GM23338 (cell line): ENCODE results near the gene PI4K2A. TPM values are rescaled to one million over a fixed set of nuclear protein-coding genes. Genes with fewer than 3 reads are reported as not detected.

Source experiments
- ATAC-seq: fragments of 200-7000 bp; cut with Tn5 transposase; 3 replicates; pipeline ENCODE4 v1.9.1; 2020
- DNase-seq: peaks from one replicate; pipeline ENCODE4 v3.0.0-alpha.2; 2015; ENCODE audit warnings: low spot score
- H2AFZ ChIP-seq: fragments of 200-600 bp; sonication (generic); 2 replicates; pipeline ENCODE4 v1.8.0; 2016; ENCODE audit warnings: antibody characterized with exemption, mild to moderate bottlenecking, moderate library complexity
- H3F3A ChIP-seq: fragments of 200-600 bp; sonication (generic); replicated peaks from 2 replicates; pipeline ENCODE4 v1.8.0; 2017; ENCODE audit warnings: antibody characterized with exemption, mixed run types, low read depth
- H3K27ac ChIP-seq: fragments of 200-600 bp; sonication (generic); 2 replicates; pipeline ENCODE4 v1.6.1; 2016; ENCODE audit warnings: low read depth
- H3K27me3 ChIP-seq: fragments of 200-600 bp; sonication (generic); 2 replicates; pipeline ENCODE4 v1.8.0; 2016; ENCODE audit warnings: mild to moderate bottlenecking, mixed run types, moderate library complexity; ENCODE audit not compliant: insufficient read depth
- H3K36me3 ChIP-seq: fragments of 200-600 bp; sonication (generic); 2 replicates; pipeline ENCODE4 v1.8.0; 2016; ENCODE audit warnings: mild to moderate bottlenecking; ENCODE audit not compliant: insufficient read depth
- H3K4me1 ChIP-seq: fragments of 200-600 bp; sonication (generic); 2 replicates; pipeline ENCODE4 v1.8.0; 2016; ENCODE audit warnings: mild to moderate bottlenecking, moderate library complexity; ENCODE audit not compliant: insufficient read depth
- H3K4me2 ChIP-seq: fragments of 200-600 bp; sonication (generic); 2 replicates; pipeline ENCODE4 v1.7.1; 2017; ENCODE audit warnings: mixed run types
- H3K4me3 ChIP-seq: fragments of 200-600 bp; sonication (generic); 2 replicates; pipeline ENCODE4 v1.6.1; 2016; ENCODE audit warnings: mixed run types
- H3K79me2 ChIP-seq: fragments of 200-600 bp; sonication (generic); replicated peaks from 2 replicates; pipeline ENCODE4 v1.8.0; 2017; ENCODE audit warnings: mild to moderate bottlenecking; ENCODE audit not compliant: insufficient read depth
- H3K9me2 ChIP-seq: fragments of 200-600 bp; sonication (generic); 2 replicates; pipeline ENCODE4 v1.8.0; 2017; ENCODE audit not compliant: insufficient read depth
- H4K20me1 ChIP-seq: fragments of 200-600 bp; sonication (generic); replicated peaks from 2 replicates; pipeline ENCODE4 v1.8.0; 2017; ENCODE audit warnings: mild to moderate bottlenecking; ENCODE audit not compliant: insufficient read depth
- H3K27ac Mint-ChIP-seq: 2 replicates; pipeline ENCODE4 v1.8.0; 2020; ENCODE audit warnings: inconsistent platforms, mild to moderate bottlenecking, moderate library complexity, mixed read lengths
- H3K27me3 Mint-ChIP-seq: 3 replicates; pipeline ENCODE4 v1.8.0; 2022; ENCODE audit warnings: low read depth, mild to moderate bottlenecking, moderate library complexity, mixed read lengths, inconsistent platforms; ENCODE audit not compliant: insufficient read depth, poor library complexity
- H3K36me3 Mint-ChIP-seq: 3 replicates; pipeline ENCODE4 v1.8.0; 2021; ENCODE audit warnings: low read depth, mild to moderate bottlenecking, inconsistent platforms, moderate library complexity, mixed read lengths
- H3K4me1 Mint-ChIP-seq: 3 replicates; pipeline ENCODE4 v1.8.0; 2020; ENCODE audit warnings: mild to moderate bottlenecking, inconsistent platforms, mixed read lengths
- H3K4me3 Mint-ChIP-seq: 3 replicates; pipeline ENCODE4 v1.8.0; 2021; ENCODE audit warnings: moderate library complexity, mild to moderate bottlenecking, inconsistent platforms, mixed read lengths
- H3K9me3 Mint-ChIP-seq: 3 replicates; pipeline ENCODE4 v1.8.0; 2020; ENCODE audit warnings: moderate library complexity, mild to moderate bottlenecking, inconsistent platforms, mixed read lengths
- CREB1 ChIP-seq: fragments of 250-450 bp; sonication (Bioruptor Pico); IDR thresholded peaks from 2 replicates; pipeline ENCODE4 v1.5.0; 2020; ENCODE audit warnings: low read depth, mild to moderate bottlenecking, moderate library complexity
- EZH2 ChIP-seq: fragments of 200-600 bp; sonication (generic); IDR thresholded peaks from one replicate; pipeline ENCODE4 v1.8.0; 2017; ENCODE audit warnings: antibody characterized with exemption, mild to moderate bottlenecking, low read depth; ENCODE audit not compliant: unreplicated experiment
- EZH2phosphoT487 ChIP-seq: fragments of 200-600 bp; sonication (generic); IDR thresholded peaks from one replicate; pipeline ENCODE4 v1.8.1; 2018; ENCODE audit warnings: antibody characterized with exemption; ENCODE audit not compliant: unreplicated experiment
- JUNB ChIP-seq: IDR thresholded peaks from one replicate; pipeline ENCODE4 v1.6.1; 2016; ENCODE audit warnings: antibody characterized with exemption; ENCODE audit not compliant: unreplicated experiment
- NANOG ChIP-seq: IDR thresholded peaks from 2 replicates; pipeline ENCODE4 v1.6.1; 2016; ENCODE audit warnings: antibody characterized with exemption, borderline replicate concordance
- POLR2AphosphoS5 ChIP-seq: IDR thresholded peaks from 2 replicates; pipeline ENCODE4 v1.6.1; 2016; ENCODE audit warnings: antibody characterized with exemption, low read depth
- STAT1 ChIP-seq: IDR thresholded peaks from one replicate; pipeline ENCODE4 v1.6.1; 2016; ENCODE audit warnings: antibody characterized with exemption; ENCODE audit not compliant: unreplicated experiment
- ZNF114 ChIP-seq: fragments of 250-450 bp; sonication (Bioruptor Pico); IDR thresholded peaks from 2 replicates; pipeline ENCODE4 v1.5.0; 2020; ENCODE audit warnings: mild to moderate bottlenecking, moderate library complexity
- ZNF331 ChIP-seq: fragments of 250-450 bp; sonication (Bioruptor Pico); IDR thresholded peaks from 2 replicates; pipeline ENCODE4 v1.5.0; 2020; ENCODE audit warnings: low read depth, mild to moderate bottlenecking, moderate library complexity
- polyA plus RNA-seq: library from polyadenylated mRNA; unstranded; fragments of >200 nt; fragmentation: Nextera tagmentation; extraction: Ambion mirVana; gene quantifications from 2 replicates; pipeline ENCODE4 v1.2.1, GENCODE V29; 2016
- total RNA-seq: library from RNA; depleted of rRNA; stranded (reverse); fragments of >200 nt; shearing (Covaris generic); gene quantifications from 2 replicates; pipeline ENCODE4 v1.2.3, GENCODE V29; 2014
- TF ChIP-seq, protein P1 (sequence below), 2 experiments: fragments of 200-600 bp in 1 of 2; sonication (generic) in 1 of 2; conservative IDR thresholded peaks; 2 replicates each; pipeline versions ENCODE4 v1.5.1 to v1.6.1; 2016 to 2017; ENCODE audit warnings: antibody characterized with exemption in 2 of 2, low read depth in 2 of 2, mild to moderate bottlenecking in 2 of 2, moderate library complexity in 1 of 2
- TF ChIP-seq, protein P2 (sequence below): IDR thresholded peaks from 2 replicates; pipeline ENCODE4 v1.6.1; 2016; ENCODE audit warnings: antibody characterized with exemption
- TF ChIP-seq, protein P3 (sequence below): IDR thresholded peaks from one replicate; pipeline ENCODE4 v1.6.1; 2018; ENCODE audit warnings: antibody characterized with exemption; ENCODE audit not compliant: unreplicated experiment

The PI4K2A gene
- total and polyA plus RNA-seq, 2 experiments from 2014 or later: 8.1 to 29.2 TPM

DNA sequence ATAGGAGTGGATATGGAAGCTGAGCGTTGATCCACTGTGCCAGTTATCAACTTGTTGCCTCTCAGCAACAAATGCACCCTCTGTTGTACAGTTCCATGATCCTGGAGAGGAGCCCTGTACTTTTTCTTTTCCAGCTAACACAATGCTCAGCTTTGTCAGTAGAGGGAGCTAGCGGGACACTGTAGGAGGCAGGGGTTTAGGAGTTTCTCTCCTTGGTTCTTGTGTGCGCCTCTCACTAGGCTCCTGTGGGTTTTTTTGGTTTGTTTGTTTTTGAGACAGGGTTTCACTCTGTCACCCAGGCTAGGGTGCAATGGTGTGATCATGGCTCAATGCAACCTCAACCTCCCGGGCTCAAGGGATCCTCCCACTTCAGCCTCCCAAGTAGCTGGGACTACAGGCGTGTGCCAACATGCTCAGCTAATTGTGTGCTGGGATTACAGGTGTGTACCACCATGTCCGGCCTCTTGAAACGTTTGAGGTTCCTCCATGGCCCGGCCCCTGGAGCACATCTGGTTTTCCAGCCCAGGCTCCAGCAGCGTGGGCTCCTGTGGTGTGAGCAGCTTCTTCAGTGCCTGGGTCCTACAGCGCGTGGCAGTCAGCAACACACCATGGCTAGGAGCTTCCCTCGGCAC is 61.1 kb downstream of the PI4K2A start:
- peaks cover 6% of the 10 kb centered on the region; the same call in 2 of the 3 replicates for H3K4me1 Mint-ChIP-seq
- Histone ChIP-seq H3K4me2 (no peak overlapping the region), H3K79me2 (no peaks in the 10 kb centered on the region), H3K4me3 (no peak overlapping the region), H2AFZ (peak overlapping the region; percentile 97), H3K9me2 (no peaks in the 10 kb centered on the region), H3K4me1 (peaks cover 4% of the 10 kb centered on the region; the same call in 1 of the 2 replicates), H3K27me3 (no peaks in the 10 kb centered on the region), H4K20me1 (no peaks in the 10 kb centered on the region), H3K36me3 (no peaks in the 10 kb centered on the region), H3F3A (0 out of 2 replicates have a peak, but pooled peaks cover 3% of the 10 kb centered on the region), H3K27ac (no peak overlapping the region)
- no peak overlapping the region for H3K27ac Mint-ChIP-seq
- no peaks in the 10 kb centered on the region for H3K9me3 Mint-ChIP-seq
- no peak overlapping the region for H3K4me3 Mint-ChIP-seq
- ATAC-seq: peak; percentile 94
- TF ChIP-seq STAT1 (no peak), CREB1 (no peak)
- TF ChIP-seq, protein P1, sequence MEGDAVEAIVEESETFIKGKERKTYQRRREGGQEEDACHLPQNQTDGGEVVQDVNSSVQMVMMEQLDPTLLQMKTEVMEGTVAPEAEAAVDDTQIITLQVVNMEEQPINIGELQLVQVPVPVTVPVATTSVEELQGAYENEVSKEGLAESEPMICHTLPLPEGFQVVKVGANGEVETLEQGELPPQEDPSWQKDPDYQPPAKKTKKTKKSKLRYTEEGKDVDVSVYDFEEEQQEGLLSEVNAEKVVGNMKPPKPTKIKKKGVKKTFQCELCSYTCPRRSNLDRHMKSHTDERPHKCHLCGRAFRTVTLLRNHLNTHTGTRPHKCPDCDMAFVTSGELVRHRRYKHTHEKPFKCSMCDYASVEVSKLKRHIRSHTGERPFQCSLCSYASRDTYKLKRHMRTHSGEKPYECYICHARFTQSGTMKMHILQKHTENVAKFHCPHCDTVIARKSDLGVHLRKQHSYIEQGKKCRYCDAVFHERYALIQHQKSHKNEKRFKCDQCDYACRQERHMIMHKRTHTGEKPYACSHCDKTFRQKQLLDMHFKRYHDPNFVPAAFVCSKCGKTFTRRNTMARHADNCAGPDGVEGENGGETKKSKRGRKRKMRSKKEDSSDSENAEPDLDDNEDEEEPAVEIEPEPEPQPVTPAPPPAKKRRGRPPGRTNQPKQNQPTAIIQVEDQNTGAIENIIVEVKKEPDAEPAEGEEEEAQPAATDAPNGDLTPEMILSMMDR (conservative IDR thresholded peaks at IDR 0.05; ENCODE audit: low read depth in 2 of 2): peak; percentile 94 to 97
- no peaks in the 10 kb centered on the region for H3K36me3 Mint-ChIP-seq
- H3K27me3 Mint-ChIP-seq: peaks cover 4% of the 10 kb centered on the region
- peak; percentile 92 for DNase-seq

DNA sequence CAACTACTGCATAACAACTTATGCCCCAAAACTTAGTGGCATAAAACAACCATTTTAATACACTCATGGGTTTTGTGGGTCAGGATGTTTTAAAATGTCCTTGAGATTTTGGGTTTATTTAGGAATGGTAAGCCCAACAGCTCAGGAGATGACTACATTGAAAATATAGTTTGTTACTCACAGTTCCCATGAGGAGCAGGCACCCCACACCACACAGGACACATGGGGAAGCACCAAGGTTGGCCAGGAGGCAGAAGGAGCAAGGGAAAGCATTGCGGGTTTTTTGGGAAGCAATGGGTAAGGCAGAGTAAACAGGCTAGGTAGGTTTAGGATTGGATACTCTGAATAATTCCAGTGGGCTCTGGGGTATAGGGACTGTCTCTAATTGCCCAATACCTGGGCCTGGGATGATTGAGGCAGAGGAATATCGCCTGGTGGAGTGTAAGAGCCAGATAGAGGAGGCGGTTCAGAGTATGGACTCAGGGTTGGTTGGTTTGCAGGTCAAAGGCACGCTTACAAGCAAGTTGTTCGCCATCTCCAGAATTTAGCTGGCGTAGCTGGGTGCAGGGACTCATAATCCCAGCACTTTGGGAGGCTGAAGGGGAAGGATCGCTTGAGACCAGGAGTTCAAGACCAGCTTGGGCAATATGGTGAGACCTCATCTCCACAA is 63.1 kb downstream of the PI4K2A start:
- ATAC-seq (no peak), DNase-seq (no peak)
- H2AFZ ChIP-seq: no peak overlapping the region
- H3K27me3 ChIP-seq: no peaks in the 10 kb centered on the region
- H3F3A ChIP-seq: 0 out of 2 replicates have a peak, but pooled peaks cover 3% of the 10 kb centered on the region
- no peaks in the 10 kb centered on the region for H3K9me2 ChIP-seq
- no peaks in the 10 kb centered on the region for H3K36me3 ChIP-seq
- no peak overlapping the region for H3K4me2 ChIP-seq
- peaks cover 4% of the 10 kb centered on the region; the same call in 1 of the 2 replicates for H3K4me1 ChIP-seq
- H3K36me3 Mint-ChIP-seq: no peaks in the 10 kb centered on the region
- H3K4me1 Mint-ChIP-seq: peaks cover 6% of the 10 kb centered on the region; the same call in 2 of the 3 replicates
- no peaks in the 10 kb centered on the region for H3K9me3 Mint-ChIP-seq
- no peak overlapping the region for H3K27ac Mint-ChIP-seq
- no peaks in the 10 kb centered on the region for H4K20me1 ChIP-seq
- H3K4me3 ChIP-seq: no peak overlapping the region
- H3K27me3 Mint-ChIP-seq: peaks cover 6% of the 10 kb centered on the region
- no peak overlapping the region for H3K4me3 Mint-ChIP-seq
- no peaks in the 10 kb centered on the region for H3K79me2 ChIP-seq
- no peak overlapping the region for H3K27ac ChIP-seq
- no peak for TF ChIP-seq CREB1
- no peak for TF ChIP-seq ZNF114 (CRISPR knock-in tag)
- TF ChIP-seq JUNB: no peak
- no peak for TF ChIP-seq NANOG
- TF ChIP-seq EZH2phosphoT487: no peak
- TF ChIP-seq, protein P2, sequence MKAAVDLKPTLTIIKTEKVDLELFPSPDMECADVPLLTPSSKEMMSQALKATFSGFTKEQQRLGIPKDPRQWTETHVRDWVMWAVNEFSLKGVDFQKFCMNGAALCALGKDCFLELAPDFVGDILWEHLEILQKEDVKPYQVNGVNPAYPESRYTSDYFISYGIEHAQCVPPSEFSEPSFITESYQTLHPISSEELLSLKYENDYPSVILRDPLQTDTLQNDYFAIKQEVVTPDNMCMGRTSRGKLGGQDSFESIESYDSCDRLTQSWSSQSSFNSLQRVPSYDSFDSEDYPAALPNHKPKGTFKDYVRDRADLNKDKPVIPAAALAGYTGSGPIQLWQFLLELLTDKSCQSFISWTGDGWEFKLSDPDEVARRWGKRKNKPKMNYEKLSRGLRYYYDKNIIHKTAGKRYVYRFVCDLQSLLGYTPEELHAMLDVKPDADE: no peak
- TF ChIP-seq, protein P1 (conservative IDR thresholded peaks at IDR 0.05; ENCODE audit: low read depth in 2 of 2): no peak
- TF ChIP-seq STAT1: no peak
- TF ChIP-seq, protein P3, sequence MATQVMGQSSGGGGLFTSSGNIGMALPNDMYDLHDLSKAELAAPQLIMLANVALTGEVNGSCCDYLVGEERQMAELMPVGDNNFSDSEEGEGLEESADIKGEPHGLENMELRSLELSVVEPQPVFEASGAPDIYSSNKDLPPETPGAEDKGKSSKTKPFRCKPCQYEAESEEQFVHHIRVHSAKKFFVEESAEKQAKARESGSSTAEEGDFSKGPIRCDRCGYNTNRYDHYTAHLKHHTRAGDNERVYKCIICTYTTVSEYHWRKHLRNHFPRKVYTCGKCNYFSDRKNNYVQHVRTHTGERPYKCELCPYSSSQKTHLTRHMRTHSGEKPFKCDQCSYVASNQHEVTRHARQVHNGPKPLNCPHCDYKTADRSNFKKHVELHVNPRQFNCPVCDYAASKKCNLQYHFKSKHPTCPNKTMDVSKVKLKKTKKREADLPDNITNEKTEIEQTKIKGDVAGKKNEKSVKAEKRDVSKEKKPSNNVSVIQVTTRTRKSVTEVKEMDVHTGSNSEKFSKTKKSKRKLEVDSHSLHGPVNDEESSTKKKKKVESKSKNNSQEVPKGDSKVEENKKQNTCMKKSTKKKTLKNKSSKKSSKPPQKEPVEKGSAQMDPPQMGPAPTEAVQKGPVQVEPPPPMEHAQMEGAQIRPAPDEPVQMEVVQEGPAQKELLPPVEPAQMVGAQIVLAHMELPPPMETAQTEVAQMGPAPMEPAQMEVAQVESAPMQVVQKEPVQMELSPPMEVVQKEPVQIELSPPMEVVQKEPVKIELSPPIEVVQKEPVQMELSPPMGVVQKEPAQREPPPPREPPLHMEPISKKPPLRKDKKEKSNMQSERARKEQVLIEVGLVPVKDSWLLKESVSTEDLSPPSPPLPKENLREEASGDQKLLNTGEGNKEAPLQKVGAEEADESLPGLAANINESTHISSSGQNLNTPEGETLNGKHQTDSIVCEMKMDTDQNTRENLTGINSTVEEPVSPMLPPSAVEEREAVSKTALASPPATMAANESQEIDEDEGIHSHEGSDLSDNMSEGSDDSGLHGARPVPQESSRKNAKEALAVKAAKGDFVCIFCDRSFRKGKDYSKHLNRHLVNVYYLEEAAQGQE: no peak
- no peak for TF ChIP-seq EZH2
- no peak for TF ChIP-seq ZNF331 (CRISPR knock-in tag)
- TF ChIP-seq POLR2AphosphoS5: no peak
